ENCODE data around the gene ADAMTS6.
"Not testable (repeated sequence)": the region's sequence is repeated elsewhere in the genome, so short reads cannot be mapped to it uniquely, and the experiment has no call there.

The ADAMTS6 gene

GRCh38 chr5:65197531-65198455 lies 283.9 kb downstream of the ADAMTS6 start:
- DNase-seq (ENCODE audit: low read depth in 2 of 2): no peak

- no peak for DNase-seq (ENCODE audit: low read depth in 2 of 2)
Observed at GRCh38 chr5:65194871-65195270, 286.8 kb downstream of the ADAMTS6 start.

- no peak for DNase-seq (ENCODE audit: low read depth in 2 of 2)
Observed at GRCh38 chr5:65192331-65192730, 289.4 kb downstream of the ADAMTS6 start.

GRCh38 chr5:65191554-65192135 lies 290.1 kb downstream of the ADAMTS6 start:
- DNase-seq (ENCODE audit: low read depth in 2 of 2): no peak

GRCh38 chr5:65190328-65191053 lies 291.2 kb downstream of the ADAMTS6 start:
- DNase-seq (ENCODE audit: low read depth in 2 of 2): peak in 1 of 2 donors; percentile 10

- DNase-seq (ENCODE audit: low read depth in 2 of 2): no peak
Observed at GRCh38 chr5:65186646-65187227, 295.0 kb downstream of the ADAMTS6 start.

- DNase-seq (ENCODE audit: low read depth in 2 of 2): no peak
Observed at GRCh38 chr5:65185468-65185867, 296.3 kb downstream of the ADAMTS6 start.

GRCh38 chr5:65184780-65185179 lies 296.9 kb downstream of the ADAMTS6 start:
- no peak for DNase-seq (ENCODE audit: low read depth in 2 of 2)

GRCh38 chr5:65174231-65174630 lies 307.5 kb downstream of the ADAMTS6 start:
- DNase-seq (ENCODE audit: low read depth in 2 of 2): not testable (repeated sequence)

GRCh38 chr5:65173130-65173525 lies 308.6 kb downstream of the ADAMTS6 start:
- DNase-seq (ENCODE audit: low read depth in 2 of 2): no peak

GRCh38 chr5:65172486-65173129 lies 309.1 kb downstream of the ADAMTS6 start:
- DNase-seq (ENCODE audit: low read depth in 2 of 2): peak; percentile 63 to 64

- DNase-seq (ENCODE audit: low read depth in 2 of 2): no peak
Observed at GRCh38 chr5:65171645-65172044, 310.1 kb downstream of the ADAMTS6 start.

- no peak for DNase-seq (ENCODE audit: low read depth in 2 of 2)
Observed at GRCh38 chr5:65163698-65164097, 318.0 kb downstream of the ADAMTS6 start.

- DNase-seq (ENCODE audit: low read depth in 2 of 2): no peak
Observed at GRCh38 chr5:65161655-65162054, 320.1 kb downstream of the ADAMTS6 start.

- no peak for DNase-seq (ENCODE audit: low read depth in 2 of 2)
Observed at GRCh38 chr5:65157906-65158603, 323.7 kb downstream of the ADAMTS6 start.

GRCh38 chr5:65156933-65157332 lies 324.8 kb downstream of the ADAMTS6 start:
- no peak for DNase-seq (ENCODE audit: low read depth in 2 of 2)

- DNase-seq (ENCODE audit: low read depth in 2 of 2): no peak
Observed at GRCh38 chr5:65152131-65152530, 329.6 kb downstream of the ADAMTS6 start.

- DNase-seq (ENCODE audit: low read depth in 2 of 2): no peak
Observed at GRCh38 chr5:65151614-65152013, 330.1 kb downstream of the ADAMTS6 start.

GRCh38 chr5:65150599-65151304 lies 331.0 kb downstream of the ADAMTS6 start:
- DNase-seq (ENCODE audit: low read depth in 2 of 2): no peak

GRCh38 chr5:65149827-65150226 lies 331.9 kb downstream of the ADAMTS6 start:
- no peak for DNase-seq (ENCODE audit: low read depth in 2 of 2)

All from stimulated activated CD4-positive, alpha-beta T cell treated with anti-CD3 and anti-CD28 coated beads, Interleukin-15, amount 100 ng/mL, for 48 hours (primary cell).